HG03457 (cell line): ENCODE measurements around the gene BCAT1.
"Not testable (repeated sequence)": the region's sequence is repeated elsewhere in the genome, so short reads cannot be mapped to it uniquely, and the experiment has no call there.

ENCODE experiments used
- ATAC-seq: cut with Tn5 transposase; IDR thresholded peaks from one replicate; pipeline ENCODE4 v1.9.1; 2021; ENCODE audit warnings: moderate number of reproducible peaks; ENCODE audit not compliant: unreplicated experiment

The BCAT1 gene

DNA sequence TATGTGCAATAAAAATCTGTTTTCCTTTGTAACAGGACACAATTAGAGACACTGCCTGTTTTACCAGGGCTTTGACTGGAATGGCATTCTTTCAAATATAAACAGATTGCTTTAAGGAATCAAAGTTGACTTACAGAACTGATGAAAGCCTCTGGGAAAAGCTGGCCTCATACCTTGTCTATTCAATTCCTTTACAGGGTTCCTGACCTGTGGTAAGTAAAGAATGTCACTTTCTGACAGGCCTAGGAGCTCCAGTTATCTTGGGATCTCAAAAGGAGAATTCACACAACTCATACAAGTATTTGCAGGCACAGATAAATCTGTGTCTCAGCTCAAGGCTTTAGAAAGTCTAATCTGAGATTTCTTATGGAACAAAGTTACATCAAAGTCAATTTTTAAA lies 88.4 kb downstream of the BCAT1 start:
- no peak for ATAC-seq

GRCh38 chr12:24856541-24856940 lies 92.4 kb downstream of the BCAT1 start:
- ATAC-seq = no peak

- ATAC-seq = no peak
Observed at GRCh38 chr12:24854908-24855307, 94.0 kb downstream of the BCAT1 start.

DNA sequence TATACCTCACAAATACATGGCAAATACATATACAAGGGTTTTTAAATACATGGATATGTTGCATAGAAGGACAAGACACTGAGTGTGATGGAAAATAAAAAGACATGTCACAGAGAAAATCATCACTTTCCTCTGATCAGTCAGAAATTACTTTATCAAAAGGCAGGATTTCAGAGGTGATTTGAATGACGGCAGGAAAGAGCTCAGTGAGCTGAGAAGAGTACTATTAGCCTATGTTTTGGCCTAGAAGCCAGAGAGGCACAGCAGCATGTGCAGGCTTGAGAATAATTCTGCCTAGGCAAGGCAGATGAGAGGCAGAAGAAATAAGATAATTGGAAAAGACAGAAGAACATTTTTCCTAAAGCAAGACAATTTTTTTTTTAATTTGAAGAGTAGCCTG lies 94.9 kb downstream of the BCAT1 start:
- no peak for ATAC-seq

DNA sequence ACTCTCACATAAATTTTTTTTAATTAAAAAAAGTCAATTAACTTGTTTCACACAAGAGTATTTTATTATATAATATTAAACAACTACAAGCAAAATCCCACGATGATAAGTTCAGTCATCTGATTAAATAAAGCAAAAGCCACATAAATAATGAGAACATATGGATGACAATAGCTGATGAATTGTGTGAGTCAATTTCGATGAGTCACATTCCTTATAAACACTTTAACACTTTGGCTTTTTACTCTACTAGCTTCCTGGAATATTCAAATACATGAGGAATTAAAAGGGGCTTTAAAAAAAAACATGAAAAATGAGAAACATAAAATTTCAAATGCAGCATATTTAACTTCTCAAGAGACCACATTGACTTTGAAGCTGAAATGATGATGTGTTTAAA lies 95.3 kb downstream of the BCAT1 start:
- no peak for ATAC-seq

DNA sequence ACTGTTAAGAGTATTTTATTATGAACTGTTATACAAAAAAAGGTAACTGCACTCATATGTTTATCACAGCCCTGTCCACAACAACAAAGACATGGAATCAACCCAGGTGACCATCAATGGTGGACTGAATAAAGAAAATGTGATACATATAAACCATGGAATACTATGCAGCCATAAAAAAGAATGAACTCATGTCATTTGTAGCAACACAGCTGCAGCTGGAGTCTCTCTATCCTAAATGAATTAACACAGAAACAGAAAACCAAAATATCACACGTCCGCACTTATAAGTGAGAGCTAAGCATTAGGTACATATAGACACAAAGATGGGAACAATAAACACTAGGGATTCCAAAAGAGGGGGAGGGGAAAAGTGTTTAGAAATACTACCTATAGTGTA lies 95.8 kb downstream of the BCAT1 start:
- no peak for ATAC-seq

- no peak for ATAC-seq
Observed at GRCh38 chr12:24852420-24852819, 96.5 kb downstream of the BCAT1 start.

- ATAC-seq = not testable (repeated sequence)
Observed at GRCh38 chr12:24851883-24852282, 97.0 kb downstream of the BCAT1 start.

DNA sequence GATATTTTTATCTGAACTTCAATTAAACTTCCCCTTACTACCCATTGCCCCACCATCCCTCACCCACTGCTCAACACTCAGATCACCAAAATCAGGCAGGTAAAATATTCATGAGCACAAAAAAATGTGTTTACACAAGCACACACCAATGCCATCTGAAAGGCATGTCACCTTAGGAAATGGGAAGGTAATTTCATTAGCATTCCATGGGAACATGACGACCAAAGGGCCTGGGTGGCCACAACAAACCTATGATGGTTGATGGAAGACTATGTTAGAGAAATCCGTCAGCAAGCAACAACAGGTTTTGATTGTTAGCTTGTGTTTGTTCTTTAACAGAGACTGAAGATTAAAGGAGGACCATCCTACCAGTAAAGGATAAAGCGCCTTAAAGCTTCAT lies 97.6 kb downstream of the BCAT1 start:
- ATAC-seq = no peak

DNA sequence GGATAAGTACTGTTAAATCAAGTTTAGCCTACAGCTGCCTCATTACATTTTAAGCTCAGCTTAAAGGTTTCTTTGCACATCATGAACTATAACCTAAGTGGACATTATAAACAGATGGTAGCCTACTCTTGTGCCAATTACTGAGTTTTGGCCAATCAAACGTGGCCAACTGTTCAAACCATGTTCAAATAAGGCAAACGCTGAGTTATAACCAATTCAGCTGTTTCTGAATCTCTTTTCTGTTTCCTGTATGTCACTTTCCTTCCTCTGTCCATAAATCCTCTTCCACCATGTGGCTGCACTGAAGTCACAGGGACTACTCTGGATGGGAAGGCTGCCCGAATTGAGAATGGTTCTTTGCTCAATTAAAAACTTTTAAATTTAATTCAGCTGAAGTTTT lies 98.4 kb downstream of the BCAT1 start:
- ATAC-seq = no peak

DNA sequence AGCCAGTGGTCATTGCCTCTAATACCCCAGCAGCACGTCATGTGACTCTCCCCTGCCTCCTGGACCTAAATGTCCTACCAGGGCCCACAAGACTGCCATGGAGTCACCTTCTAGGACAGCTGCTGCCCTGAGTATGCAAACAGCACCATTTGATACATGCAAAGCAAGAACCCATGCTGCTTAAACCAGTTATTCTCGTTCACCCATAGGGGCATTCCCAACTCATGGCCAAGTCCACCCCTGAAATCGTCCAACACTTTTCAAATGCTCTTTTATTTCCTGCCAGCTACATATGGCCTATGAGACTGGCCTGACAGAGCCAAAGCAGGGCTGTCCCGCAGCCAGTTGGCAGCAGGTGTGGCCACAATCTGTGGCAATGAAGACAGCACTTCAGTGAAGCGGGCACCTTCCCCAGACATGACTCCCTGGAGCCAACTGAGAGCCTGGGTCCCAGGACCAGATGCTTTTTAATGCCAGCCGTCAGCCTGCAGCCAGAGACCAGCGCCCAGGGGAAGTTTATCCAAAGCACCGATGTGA lies 99.9 kb downstream of the BCAT1 start:
- no peak for ATAC-seq

- no peak for ATAC-seq
Observed at GRCh38 chr12:24846689-24847088, 102.2 kb downstream of the BCAT1 start.

DNA sequence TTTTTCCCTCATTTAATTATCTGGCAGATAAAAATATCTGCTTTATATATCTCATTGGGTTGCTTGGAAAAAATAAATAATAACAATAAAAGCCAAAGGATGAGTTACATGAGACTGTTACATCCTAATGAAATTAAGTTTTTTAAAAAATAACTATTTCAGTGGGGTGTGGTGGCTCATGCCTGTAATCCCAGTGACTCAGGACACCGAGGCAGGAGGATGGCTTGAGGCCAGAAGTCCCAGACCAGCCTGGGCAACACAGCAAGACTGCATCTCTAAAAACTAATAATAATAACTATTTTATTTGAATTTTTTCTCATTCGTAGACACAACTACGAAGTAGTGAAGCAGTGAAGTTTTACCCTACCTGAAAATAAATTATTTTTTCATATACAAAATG lies 103.3 kb downstream of the BCAT1 start:
- ATAC-seq = no peak

DNA sequence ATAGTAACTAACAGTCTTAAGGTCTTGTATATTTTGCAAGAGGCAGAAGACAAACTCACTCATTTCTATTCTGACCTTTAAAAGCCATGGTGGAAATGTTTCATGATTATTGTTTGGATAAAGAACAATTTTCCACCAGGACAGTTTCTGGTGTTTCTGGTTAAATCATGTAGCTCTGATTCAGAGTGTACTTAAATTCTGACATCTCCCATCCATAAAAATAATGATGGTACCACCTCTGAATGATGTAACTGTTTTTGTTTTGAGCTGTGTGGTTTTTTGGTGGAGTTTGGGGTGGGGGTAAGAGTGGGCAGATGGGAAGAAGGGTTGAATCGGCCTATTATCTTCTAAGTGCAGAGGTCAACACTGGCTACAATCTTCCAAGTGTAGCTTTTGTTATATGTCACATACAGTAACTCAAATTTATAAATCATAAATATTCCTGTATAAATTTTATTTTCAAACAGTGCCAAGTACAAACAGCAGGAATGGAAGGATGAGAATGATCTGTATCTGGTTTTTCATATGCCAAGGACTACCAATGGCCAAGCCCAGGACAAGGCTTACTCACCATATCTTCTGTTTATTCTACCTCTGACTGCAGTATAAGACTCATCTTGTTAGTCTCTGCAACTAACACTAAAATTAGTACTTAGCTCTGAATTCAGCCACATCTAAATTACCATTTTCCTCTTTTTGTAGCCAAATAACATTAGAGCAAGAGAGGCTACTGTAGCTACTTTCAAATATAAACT lies 108.7 kb downstream of the BCAT1 start:
- no peak for ATAC-seq

GRCh38 chr12:24839268-24839791 lies 109.6 kb downstream of the BCAT1 start:
- peak; percentile 90 for ATAC-seq

- peak; percentile 37 for ATAC-seq
Observed at GRCh38 chr12:24838531-24838950, 110.4 kb downstream of the BCAT1 start.

DNA sequence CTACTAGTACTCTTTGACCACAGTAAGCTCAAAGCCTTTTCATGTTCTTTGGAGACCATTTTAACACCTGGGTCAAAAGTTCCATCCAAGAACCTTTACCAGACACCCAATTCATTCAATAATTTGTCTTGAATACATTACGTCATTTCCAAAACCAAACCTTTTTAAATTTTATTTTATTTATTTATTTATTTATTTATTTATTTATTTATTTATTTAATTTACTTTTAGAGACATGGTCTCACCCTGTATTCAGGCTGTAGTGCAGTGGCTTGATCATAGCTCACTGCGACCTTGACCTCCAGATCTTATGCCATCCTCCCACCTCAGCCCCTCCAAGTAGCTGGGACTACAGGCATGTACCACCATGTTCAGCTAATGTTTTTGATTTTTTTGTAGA lies 113.5 kb downstream of the BCAT1 start:
- ATAC-seq = no peak

DNA sequence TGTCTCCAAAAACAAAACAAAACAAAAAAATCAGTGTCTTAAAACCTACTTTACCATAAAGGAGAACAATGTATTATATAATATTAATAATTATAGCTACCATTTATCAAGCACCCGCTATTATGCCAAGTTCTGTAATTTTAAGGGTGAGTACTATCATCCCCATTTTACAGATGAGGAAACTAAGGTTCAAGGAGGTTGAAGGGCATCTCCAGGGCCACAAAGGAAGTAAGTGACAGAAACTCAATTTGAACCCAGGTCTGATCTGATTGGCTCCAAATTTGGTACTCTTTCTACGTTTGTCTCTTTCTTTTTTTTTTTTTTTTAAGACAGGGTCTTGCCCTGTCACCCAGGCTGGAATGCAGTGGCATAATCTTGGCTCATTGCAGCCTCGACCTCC lies 115.4 kb downstream of the BCAT1 start:
- no peak for ATAC-seq

DNA sequence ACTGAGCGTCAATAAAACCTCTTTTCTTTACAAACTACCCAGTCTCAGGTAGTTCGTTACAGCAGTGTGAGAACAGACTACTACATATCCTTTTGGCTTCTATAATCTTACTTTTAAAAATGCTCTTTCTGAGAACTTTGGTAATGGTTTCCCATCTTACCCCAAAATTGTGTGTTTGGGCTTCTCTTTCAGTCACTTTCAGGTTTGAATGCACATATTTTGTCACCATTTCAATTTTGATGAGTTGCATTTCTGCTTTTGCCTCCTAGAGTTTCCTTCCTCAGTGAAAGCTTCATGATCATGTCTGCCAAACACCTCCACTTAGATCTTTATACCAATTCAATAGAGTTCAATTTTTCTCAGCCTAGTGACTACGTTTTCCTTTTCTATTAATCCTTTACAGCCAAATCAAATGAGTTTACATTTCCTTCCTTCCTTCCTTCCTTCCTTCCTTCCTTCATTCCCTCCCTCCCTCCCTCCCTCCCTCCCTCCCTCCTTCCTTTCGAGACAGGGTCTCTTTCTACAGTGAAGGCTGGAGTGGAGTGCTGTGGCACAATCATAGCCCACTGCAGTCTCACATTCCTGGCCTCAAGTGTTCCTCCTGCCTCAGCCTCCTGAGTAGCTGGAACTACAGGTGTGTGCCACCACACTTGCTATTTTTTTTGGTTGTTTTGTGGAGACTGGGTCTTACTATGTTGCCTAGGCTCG lies 124.9 kb downstream of the BCAT1 start:
- ATAC-seq = no peak

- ATAC-seq = peak; percentile 68
Observed at GRCh38 chr12:24822121-24822899, 126.6 kb downstream of the BCAT1 start.

DNA sequence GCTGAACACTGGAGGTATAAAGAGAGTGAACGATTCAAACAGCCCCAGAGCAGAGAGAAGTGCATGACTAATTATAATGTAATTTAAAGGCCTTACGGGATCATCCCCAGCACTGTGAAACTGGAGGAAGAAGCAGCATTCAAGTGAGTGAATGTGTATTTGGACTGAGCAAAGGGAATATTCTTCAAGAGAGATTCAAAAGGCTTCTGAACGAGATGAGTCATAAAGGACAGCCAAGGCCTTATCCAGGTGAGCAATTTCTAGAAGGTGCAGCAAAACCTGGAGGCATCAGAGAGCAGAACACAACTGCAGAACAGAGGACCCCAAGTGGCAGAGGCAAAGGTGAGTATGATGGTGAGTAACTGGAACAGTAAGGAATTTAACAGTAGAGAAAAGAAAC lies 127.2 kb downstream of the BCAT1 start:
- peak; percentile 35 for ATAC-seq
